Glomerular endothelial cell (primary cell): ENCODE results near the gene AKR7A3. TPM values are rescaled to one million over a fixed set of nuclear protein-coding genes. Genes with fewer than 3 reads are reported as not detected.
"Not testable (repeated sequence)": the region's sequence is repeated elsewhere in the genome, so short reads cannot be mapped to it uniquely, and the experiment has no call there.

Experiments
- DNase-seq: peaks from one replicate; pipeline ENCODE4 v3.0.0-alpha.2; 2011; ENCODE audit warnings: low read depth, low spot score; ENCODE audit errors: extremely low read depth
- total RNA-seq: library from RNA; depleted of rRNA; stranded (reverse); fragments of >200 nt; gene quantifications from 2 replicates; pipeline ENCODE4 v1.2.3, GENCODE V29; 2015

AKR7A3 gene
- total RNA-seq = 0.24 and 0.88 TPM in 2 replicates

GRCh38 chr1:19288324-19289241 lies at the start of gene AKR7A3:
Gene AKR7A3, minus strand, starts transcription at chr1:19288770. Its CDS starts 61 bp downstream, at chr1:19288709.
- not testable (repeated sequence) for DNase-seq

GRCh38 chr1:19338323-19338762 lies 49.8 kb upstream of the AKR7A3 start:
- no peak for DNase-seq

DNA sequence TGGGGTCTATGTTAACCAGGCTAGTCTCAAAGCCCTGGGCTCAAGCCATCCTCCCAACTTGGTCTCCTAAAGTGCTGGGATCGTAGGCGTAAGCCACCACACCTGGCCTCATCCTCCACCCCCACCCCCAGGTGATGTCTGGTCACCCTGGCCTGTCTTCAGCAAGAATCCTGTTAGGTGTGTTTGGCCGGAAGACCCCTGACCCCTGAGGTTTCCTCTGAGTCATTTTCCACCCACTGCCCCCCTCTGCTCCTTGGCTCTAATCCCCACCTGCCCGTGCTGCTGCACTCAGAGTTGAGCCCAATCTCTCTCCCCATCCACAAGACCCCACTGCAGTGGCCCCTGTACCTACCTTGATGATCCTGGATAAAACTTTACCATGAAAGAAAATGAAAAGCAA lies 48.7 kb upstream of the AKR7A3 start:
- no peak for DNase-seq

GRCh38 chr1:19336543-19336942 lies 48.0 kb upstream of the AKR7A3 start:
- DNase-seq = no peak

DNA sequence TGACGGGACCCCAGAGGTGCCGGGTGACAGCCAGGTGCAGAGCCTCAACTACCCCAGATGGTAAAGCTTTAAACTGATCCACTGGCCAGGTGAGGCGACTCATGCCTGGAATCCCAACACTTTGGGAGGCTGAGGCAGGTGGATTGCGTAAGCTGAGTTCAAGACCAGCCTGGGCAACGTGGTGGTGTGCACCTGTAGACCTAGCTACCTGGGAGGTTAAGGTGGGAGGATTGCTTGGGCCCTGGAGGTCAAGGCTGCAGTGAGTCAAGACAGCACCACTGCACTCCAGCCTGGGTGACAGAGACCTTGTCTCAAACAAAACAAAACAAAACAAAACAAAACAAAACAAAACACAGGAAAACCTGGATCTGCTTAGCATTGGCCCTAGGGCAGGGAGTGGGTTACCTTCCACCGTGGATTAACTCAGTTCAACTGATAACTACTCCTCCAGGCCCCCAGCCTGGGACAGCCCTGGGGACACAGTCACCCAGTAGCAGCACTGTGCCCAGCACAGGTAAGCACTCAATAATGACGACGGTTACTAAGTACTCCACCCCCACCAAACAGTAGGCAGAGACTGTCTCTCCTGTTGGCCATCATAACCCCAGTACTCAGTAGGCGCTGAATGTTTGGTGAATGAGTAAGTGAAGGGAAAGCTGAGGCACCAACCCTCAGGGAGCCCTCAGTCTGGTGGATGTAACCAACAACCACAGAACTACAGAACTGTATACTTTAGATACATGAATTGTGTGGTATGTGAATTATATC lies 45.2 kb upstream of the AKR7A3 start:
- DNase-seq = no peak

DNA sequence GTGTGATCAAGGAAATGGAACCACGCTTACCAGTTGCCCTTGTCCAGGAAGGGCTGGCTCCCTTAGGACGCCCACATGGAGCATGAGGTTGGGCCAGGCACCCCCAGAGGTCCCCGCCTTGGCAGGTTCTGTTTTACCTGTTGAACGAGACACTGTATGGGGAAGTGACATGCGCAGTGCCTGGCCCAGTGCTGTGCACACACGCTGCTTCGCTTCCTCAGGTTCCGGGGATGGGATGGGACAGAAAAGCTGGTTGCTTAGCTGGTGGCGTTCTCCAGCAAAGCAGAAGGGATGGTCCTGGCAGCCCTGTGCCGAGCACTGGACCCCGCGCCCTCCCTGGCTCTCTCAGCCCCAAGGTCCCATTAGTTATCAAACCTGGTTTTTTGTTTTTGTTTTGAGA lies 44.3 kb upstream of the AKR7A3 start:
- DNase-seq = no peak

DNA sequence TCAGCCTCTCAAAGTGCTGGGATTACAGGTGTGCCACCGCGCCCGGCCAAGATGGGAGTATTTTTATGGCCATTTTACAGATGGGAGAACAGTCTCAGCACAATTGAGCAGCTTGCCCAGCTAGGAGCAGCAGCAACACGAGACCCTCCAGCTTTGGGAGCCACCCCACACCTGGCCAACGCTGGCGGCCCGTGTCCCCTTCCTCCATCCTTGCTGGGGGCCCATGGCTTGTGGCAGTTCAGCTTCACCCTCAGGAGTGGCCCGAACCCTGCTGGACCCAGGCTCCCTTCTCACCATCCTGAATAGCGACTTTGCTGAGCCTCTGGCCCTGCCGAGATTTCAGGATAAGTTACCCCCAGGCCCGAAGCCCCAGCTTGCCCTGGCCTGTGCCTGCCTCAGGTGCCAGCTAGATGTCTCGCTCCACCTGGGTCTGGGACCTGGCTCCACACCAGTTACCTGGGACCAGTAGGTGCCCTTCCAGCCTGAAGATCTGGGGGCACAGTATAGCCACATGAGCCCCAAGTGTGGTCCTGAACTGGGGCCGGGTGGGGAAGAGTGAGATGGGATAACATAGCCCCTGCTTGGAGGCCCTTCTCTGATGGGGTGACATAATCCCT lies 42.8 kb upstream of the AKR7A3 start:
- DNase-seq = no peak

DNA sequence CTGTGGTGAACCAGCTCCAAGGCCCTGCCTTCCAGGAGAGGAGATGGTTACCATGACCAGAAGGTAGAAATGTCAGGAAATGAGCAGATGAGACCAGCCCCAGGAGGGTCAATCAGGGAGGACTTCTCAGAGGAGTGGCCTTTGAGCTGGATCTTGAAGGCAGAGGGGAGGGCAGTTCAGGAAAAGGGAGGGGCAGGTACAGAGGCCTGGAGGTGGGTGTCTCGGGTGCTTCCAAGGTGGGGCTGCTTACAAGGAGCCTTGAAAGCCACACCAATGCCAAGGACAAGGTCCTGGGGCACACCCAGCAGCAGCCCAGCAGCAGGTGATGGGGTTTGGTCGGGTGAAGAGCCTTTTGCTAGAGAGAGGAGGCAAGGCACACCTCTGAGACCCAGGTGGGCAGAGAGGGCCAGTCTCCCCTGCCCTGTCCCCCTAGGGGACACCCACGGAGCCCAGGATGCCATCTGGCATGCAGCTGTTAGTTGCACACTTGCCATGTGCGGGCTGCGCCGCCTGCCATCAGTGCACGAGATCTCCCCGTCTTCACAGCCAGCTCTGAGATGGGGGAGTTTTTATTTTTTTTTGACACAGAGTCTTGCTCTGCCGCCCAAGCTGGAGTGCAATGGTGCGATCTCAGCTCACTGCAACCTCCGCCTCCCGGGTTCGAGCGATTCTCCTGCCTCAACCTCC lies 42.0 kb upstream of the AKR7A3 start:
- no peak for DNase-seq

DNA sequence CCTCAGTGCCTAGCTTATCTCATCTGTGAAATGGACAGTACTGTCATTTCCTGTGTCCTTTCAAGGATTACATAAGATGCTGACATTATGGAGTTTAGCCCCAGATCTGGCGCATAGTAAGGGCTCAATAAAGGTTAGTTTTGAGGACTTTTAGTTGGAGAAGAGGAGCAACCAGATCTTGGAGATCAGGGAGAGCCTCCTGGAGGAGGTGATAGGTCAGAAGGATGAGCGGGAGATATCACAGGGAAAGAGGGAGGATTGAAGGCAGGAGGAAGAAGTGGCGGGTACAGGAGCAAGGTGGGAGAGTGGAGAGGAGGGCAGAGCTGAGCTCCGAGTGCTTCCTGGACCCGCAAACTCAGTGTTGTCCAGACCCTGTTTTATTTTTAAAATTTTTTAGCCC lies 41.0 kb upstream of the AKR7A3 start:
- DNase-seq = no peak

- DNase-seq = no peak
Measured at GRCh38 chr1:19329188-19329587, 40.6 kb upstream of the AKR7A3 start.

- no peak for DNase-seq
Measured at GRCh38 chr1:19328486-19328885, 39.9 kb upstream of the AKR7A3 start.

DNA sequence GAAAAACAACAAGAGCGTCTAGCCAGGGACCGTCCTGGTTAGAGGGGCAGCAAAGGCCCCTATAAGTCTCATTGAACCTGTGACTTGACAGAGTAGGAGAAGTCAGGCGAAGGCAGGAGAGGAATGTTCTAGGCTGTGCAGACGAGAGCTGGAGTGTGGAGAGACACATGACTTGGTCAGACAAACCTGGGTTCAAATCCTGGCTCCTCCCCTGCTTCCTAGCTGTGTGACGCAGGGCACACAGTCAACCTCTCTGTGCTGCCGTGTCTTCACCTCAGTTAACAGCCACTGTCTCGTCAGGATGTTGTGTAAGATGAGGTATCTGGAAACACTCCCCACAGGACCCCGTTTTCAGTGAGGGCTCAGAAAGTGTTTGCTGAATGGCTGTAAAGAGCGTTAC lies 39.2 kb upstream of the AKR7A3 start:
- DNase-seq = no peak

GRCh38 chr1:19327301-19327700 lies 38.7 kb upstream of the AKR7A3 start:
- DNase-seq = no peak

GRCh38 chr1:19326748-19327065 lies 38.1 kb upstream of the AKR7A3 start:
- no peak for DNase-seq

- DNase-seq = no peak
Measured at GRCh38 chr1:19325958-19326747, 37.6 kb upstream of the AKR7A3 start.

DNA sequence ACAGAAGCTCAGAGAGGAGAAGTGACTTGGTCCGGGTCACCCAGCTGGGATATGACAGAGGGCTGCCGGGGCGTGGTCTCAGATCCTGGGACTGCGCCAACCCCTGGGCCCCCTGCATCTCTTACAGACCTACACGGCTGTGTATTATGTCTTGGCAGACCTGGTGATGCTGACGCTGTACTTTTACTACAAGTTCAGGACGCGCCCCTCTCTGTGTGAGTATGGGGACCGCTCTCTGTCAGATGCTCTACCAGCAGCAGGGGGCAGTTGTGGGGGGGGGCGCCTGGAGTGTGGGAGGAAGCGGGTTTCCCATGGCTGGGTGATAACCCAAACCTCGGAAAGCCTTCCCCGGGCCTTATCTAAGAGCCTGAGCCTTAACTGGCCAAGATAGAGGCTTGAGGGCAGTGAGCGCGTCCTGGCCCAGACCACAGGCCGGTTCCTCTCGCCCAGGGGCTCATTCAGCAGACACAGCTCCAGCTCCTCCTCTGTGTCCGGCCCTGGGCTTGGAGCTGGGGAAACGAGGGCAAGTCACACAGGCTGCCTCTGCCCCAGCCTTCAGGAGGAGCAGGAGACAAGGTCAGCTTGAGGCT lies 36.9 kb upstream of the AKR7A3 start:
- DNase-seq = no peak

- no peak for DNase-seq
Measured at GRCh38 chr1:19324665-19324990, 36.1 kb upstream of the AKR7A3 start.

DNA sequence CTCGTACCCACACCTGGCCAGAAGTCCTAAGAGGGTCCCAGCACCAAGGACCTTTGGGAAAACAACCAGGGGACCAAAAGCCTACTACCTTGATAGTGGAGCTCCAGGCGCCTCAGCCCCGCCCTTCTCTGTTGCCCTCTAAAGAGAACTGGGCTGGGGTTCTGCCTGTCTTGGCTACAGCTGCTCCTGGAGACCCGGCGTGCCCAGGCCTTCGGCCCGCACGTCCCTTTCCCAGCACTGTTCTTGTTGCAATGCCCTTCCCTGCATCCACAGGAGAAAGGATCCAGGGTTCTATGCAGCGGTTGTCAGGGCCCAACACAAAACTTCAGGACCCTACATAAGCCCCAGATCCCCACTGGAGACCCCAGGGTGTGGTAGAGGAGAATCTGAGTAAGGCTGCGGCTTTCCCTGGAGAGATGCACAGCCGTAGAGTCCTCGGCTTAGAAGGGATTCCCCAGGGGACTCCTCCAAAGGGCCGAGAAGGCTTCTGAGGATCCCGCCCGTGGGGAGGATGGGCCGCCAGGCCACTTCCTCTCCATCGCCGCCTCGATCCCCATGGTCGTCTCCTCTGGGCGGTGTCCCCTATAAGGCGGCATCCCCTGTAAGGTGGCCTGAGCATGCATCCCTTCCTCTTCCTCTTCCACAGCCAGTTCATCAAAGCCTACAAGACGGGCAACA lies 35.6 kb upstream of the AKR7A3 start:
- no peak for DNase-seq

DNA sequence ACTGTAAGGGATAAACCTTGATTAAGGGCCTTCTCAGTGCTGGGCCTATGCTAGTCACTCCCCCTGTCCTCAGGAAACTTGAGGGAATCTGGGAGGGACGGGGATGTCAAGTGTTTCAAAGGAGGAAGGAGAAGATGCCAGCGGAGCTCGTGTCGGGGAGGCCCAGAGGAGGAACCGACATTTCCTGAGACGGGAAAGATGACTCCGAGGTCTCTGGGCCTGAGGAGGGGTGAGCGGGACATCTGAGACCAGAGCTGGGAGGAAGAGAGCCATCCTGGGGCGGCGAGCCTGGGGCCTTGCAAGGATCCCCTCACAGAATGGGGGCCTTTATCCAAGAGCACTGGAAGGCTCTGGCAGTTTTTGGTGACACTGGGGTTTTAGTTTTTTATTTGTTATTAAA lies 33.9 kb upstream of the AKR7A3 start:
- no peak for DNase-seq
